ENCODE data around the gene ANAPC4.
A peak's percentile ranks its signal among the peaks of the same experiment; 100 is the strongest.

ANAPC4 gene

DNA sequence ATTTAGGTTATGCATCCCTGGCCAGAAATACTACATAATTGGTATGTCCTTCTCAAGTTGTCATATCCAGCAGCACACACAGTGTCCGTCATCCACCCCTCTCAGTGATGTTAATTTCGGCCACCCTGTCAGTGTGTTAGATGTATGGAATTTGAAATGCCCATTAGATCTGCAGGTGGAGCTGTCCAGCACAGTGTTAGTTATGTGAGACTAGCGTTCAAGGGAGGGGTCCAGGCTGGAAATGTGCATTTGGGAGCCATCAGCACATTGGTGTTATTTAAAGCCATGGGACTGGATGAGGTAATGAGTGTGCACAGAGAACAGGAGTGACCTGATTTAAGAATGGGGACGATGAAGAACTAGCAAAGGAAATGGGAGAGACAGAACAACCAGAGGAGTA, 22.4 kb downstream of the ANAPC4 start:
- TF ChIP-seq, protein P1, sequence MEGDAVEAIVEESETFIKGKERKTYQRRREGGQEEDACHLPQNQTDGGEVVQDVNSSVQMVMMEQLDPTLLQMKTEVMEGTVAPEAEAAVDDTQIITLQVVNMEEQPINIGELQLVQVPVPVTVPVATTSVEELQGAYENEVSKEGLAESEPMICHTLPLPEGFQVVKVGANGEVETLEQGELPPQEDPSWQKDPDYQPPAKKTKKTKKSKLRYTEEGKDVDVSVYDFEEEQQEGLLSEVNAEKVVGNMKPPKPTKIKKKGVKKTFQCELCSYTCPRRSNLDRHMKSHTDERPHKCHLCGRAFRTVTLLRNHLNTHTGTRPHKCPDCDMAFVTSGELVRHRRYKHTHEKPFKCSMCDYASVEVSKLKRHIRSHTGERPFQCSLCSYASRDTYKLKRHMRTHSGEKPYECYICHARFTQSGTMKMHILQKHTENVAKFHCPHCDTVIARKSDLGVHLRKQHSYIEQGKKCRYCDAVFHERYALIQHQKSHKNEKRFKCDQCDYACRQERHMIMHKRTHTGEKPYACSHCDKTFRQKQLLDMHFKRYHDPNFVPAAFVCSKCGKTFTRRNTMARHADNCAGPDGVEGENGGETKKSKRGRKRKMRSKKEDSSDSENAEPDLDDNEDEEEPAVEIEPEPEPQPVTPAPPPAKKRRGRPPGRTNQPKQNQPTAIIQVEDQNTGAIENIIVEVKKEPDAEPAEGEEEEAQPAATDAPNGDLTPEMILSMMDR (IDR thresholded peaks at IDR 0.05; ENCODE audit: low read length, missing control alignments) = no peak
- no peak for DNase-seq (ENCODE audit: low read depth)
- H3K4me3 ChIP-seq (replicated peaks; ENCODE audit: low read depth, low read length) = no peak overlapping the region

DNA sequence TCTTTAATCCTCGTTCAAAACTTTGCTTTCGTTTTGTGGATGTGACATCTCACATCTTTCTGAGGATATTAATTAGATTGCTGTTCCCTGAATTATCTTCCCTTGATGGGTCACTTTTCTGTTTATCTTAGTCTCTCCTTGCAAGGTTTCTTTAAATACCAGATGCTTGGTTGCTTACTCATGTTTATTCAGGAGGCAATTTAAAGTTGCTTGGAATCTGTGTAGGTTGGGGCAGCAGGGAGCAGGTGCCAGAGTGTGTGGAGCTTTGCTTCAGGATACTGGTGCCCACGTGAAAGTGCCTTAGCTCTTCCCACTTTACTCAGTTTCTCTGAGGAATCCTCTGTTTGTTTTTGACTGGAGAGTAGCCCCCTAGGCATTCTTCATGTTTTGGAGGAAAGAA, 24.0 kb downstream of the ANAPC4 start:
- DNase-seq (ENCODE audit: low read depth) = no peak
- H3K4me3 ChIP-seq (replicated peaks; ENCODE audit: low read depth, low read length) = no peak overlapping the region
- TF ChIP-seq, protein P1 (IDR thresholded peaks at IDR 0.05; ENCODE audit: low read length, missing control alignments) = no peak

DNA sequence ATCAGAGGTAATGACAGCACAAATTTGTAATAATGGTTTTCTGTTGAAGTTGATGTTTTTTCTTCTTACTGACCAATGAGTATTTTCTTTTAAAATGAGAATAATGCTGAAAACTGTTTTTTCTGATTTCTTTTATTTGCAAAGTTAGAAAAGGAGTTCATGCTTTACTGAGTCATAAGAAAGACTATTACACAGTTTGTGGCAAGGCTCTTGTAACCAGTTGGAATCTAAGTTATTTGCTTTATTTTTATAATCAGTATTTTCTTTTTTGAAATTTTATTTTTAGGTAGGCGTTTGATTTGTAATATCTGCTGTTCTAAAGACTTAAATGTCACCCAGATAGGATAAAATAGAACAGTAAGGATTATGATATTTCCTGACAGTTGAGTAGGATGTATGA, 25.5 kb downstream of the ANAPC4 start:
- peak; percentile 43 for DNase-seq (ENCODE audit: low read depth)
- no peak overlapping the region for H3K4me3 ChIP-seq (replicated peaks; ENCODE audit: low read depth, low read length)
- TF ChIP-seq, protein P1 (IDR thresholded peaks at IDR 0.05; ENCODE audit: low read length, missing control alignments) = no peak

DNA sequence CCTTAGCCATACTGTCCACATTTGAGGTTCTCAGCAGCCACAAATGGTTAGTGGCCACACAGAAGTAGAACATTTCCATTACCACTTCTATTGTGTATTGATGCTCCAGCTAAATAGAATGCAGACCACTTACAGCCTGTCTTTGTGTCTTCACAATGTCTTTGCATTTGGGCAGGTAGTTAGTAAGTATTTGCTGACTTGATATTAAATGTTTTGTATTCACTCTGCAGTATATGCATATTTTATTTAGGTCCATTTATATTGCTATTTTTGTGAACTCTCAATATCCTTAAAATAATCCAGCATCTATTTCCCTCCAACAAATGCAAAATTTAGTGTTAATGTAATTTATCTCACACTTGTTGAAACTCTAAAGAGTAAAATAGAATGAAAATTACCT, 26.6 kb downstream of the ANAPC4 start:
- no peak overlapping the region for H3K4me3 ChIP-seq (replicated peaks; ENCODE audit: low read depth, low read length)
- no peak for DNase-seq (ENCODE audit: low read depth)
- TF ChIP-seq, protein P1 (IDR thresholded peaks at IDR 0.05; ENCODE audit: low read length, missing control alignments) = no peak

DNA sequence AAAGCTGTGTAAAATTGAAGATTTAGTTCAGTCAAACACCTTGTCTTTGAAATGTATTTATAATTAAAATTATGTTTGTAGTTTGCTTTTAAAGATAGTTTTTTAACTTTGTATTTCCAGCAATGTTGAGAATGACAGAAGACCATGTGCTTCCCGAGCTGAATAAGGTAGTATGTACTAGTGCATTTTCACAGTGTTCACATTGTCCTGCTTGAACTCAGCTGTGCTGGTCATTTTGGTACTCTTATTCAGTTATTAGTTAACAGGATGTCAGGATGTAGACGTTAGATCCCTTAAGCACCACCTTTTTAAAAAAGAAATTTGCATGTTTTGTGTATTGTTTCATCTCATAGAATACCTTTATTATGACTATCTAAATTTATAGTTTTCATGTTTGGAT, 28.4 kb downstream of the ANAPC4 start:
- DNase-seq (ENCODE audit: low read depth) = no peak
- H3K4me3 ChIP-seq (replicated peaks; ENCODE audit: low read depth, low read length) = no peak overlapping the region
- TF ChIP-seq, protein P1 (IDR thresholded peaks at IDR 0.05; ENCODE audit: low read length, missing control alignments) = no peak

DNA sequence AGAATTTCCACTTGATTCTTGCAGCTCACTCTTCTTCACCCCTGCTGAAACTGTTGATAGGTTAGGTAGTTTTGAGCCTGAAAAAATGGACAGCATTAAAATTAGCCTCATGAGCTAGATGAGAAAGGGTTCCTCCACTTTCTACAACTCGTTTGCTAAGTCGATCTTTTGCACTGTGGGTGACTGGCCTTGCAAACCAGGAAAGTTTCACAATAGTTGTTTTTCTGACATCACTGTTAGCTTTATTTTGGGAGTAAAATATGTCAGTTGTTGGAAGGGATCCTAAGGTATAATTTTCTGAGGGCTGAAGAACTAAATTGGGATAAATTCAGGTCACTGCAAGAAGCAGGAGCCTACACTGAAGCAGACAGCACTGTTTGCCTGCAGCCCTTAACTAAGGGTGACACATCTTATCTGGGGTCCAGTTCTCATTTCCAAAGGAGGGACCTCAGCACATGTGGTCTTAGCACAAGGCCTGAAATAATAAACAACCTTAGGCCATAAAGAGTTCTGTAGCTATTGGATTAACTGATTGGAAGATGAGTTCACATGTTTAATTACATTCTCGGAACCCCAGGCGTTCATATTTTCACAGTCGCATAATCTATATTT, 29.1 kb downstream of the ANAPC4 start:
- TF ChIP-seq, protein P1 (IDR thresholded peaks at IDR 0.05; ENCODE audit: low read length, missing control alignments) = no peak
- peak; percentile 45 for DNase-seq (ENCODE audit: low read depth)
- no peak overlapping the region for H3K4me3 ChIP-seq (replicated peaks; ENCODE audit: low read depth, low read length)

DNA sequence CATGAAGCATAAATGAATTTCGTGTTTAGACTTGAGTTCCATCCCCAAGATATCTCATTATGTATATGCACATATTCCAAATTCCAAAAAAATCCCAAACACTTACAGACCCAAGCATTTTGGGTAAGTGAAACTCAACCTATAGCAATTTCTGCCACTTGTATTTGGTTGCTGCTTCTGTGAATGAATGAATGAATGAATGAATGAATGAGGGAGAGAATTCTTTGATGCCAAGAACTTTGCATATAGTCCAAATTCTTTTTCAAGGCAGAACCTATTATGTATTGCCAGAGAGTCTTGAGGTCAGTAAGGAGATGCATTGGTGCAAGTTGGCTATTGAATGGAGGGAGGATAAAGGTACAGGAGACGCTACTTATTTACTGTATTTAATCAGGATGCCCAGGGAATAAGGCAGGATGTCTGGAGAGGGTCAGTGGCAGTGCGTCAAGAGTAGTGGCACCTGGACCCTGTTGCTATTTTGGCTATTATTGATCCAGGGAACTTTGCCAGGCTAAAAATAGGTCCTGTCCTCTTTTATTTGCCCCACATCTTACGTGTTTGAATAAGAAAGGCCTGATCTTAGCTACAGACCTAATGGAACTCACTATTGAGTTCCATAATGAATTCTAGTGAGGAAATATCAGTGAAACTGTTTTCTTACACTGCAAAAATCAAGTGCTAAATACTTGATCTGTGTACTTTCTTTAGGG, 33.9 kb downstream of the ANAPC4 start:
- TF ChIP-seq, protein P1 (IDR thresholded peaks at IDR 0.05; ENCODE audit: low read length, missing control alignments) = no peak
- DNase-seq (ENCODE audit: low read depth) = no peak
- no peak overlapping the region for H3K4me3 ChIP-seq (replicated peaks; ENCODE audit: low read depth, low read length)

Measured in fibroblast of pulmonary artery (primary cell).